Endothelial cell of umbilical vein (primary cell): Measurements from ENCODE around the gene CCNB3. TPM values are rescaled to one million over a fixed set of nuclear protein-coding genes. Genes with fewer than 3 reads are reported as not detected.

ENCODE experiments used
- BruUV-seq: library from RNA; stranded (reverse); fragments of 400-500 nt; replicated peaks from 2 replicates; lab custom pipeline; 2021; lab: Mats Ljungman, UMichigan
- CTCF ChIA-PET: fragments of 300-600, 350-600 bp; sonication (Branson Sonifier 250); formaldehyde crosslinking; loops from one replicate; lab custom pipeline; 2021; ENCODE audit warnings: antibody characterized with exemption, inconsistent platforms; lab: Charles Lee
- POLR2A ChIA-PET: fragments of 300-600, 350-600 bp; sonication (Branson Sonifier 250); formaldehyde crosslinking; loops from one replicate; lab custom pipeline; 2021; ENCODE audit warnings: antibody characterized with exemption, inconsistent platforms; lab: Charles Lee
- DNase-seq: peaks from one replicate; pipeline ENCODE4 v3.0.0-alpha.2; 2011; ENCODE audit warnings: low read depth, low spot score
- FAIRE-seq: peaks from 2 replicates; lab custom pipeline; 2011; peaks lifted over from hg19 to GRCh38; lab: Jason Lieb, UNC
- H2AFZ ChIP-seq: 2 replicates; pipeline ENCODE4 v1.6.0; 2012; ENCODE audit warnings: low read depth, low read length, control low read depth, inconsistent platforms
- H3K27ac ChIP-seq: 2 replicates; pipeline ENCODE4 v1.5.1; 2011; ENCODE audit warnings: low read depth, mild to moderate bottlenecking, control low read depth, low read length, moderate library complexity; ENCODE audit not compliant: insufficient read depth
- H3K27me3 ChIP-seq, 2 experiments: 2 replicates each; pipeline versions ENCODE4 v1.6.0 to v1.6.1; 2011; ENCODE audit warnings: low read length in 2 of 2, mixed read lengths in 1 of 2; ENCODE audit not compliant: control insufficient read depth in 2 of 2, insufficient read depth in 2 of 2
- H3K36me3 ChIP-seq, 2 experiments: 2 replicates in 1 of 2; 3 replicates in 1 of 2; pipeline ENCODE4 v1.5.1; 2011; ENCODE audit warnings: low read length in 2 of 2, mild to moderate bottlenecking in 1 of 2, moderate library complexity in 1 of 2; ENCODE audit not compliant: control insufficient read depth in 2 of 2, insufficient read depth in 2 of 2; ENCODE audit errors: extremely low read depth in 1 of 2
- H3K4me1 ChIP-seq: 3 replicates; pipeline ENCODE4 v1.5.1; 2011; ENCODE audit warnings: mild to moderate bottlenecking, low read length; ENCODE audit not compliant: control insufficient read depth, insufficient read depth; ENCODE audit errors: extremely low read depth
- H3K4me2 ChIP-seq: 2 replicates; pipeline ENCODE4 v1.6.1; 2011; ENCODE audit warnings: low read length, control low read depth, mixed read lengths; ENCODE audit not compliant: insufficient read depth
- H3K4me3 ChIP-seq, 3 experiments: fragments of 200-600 bp in 1 of 3; sonication (generic), shearing (Covaris generic) in 1 of 3; replicated peaks in 1 of 3; 2 replicates each; pipeline ENCODE4 v1.5.1; 2011 to 2016; ENCODE audit warnings: control low read depth in 3 of 3, low read length in 3 of 3, mild to moderate bottlenecking in 2 of 3, inconsistent platforms in 1 of 3, low read depth in 1 of 3, moderate library complexity in 1 of 3; ENCODE audit not compliant: insufficient read depth in 1 of 3
- H3K79me2 ChIP-seq: 2 replicates; pipeline ENCODE4 v1.6.0; 2012; ENCODE audit warnings: low read length, inconsistent platforms; ENCODE audit not compliant: control insufficient read depth, insufficient read depth
- H3K9ac ChIP-seq: replicated peaks from 2 replicates; pipeline ENCODE3; 2011; ENCODE audit warnings: low read length, control low read depth; ENCODE audit not compliant: insufficient read depth; ENCODE audit errors: extremely low read depth
- H3K9me1 ChIP-seq: replicated peaks from 3 replicates; pipeline ENCODE4 v1.6.0; 2011; ENCODE audit warnings: mild to moderate bottlenecking, low read length; ENCODE audit not compliant: control insufficient read depth, insufficient read depth; ENCODE audit errors: extremely low read depth
- H3K9me3 ChIP-seq: replicated peaks from 2 replicates; pipeline ENCODE4 v1.5.1; 2012; ENCODE audit warnings: low read length, inconsistent platforms; ENCODE audit not compliant: control insufficient read depth, insufficient read depth
- H4K20me1 ChIP-seq: replicated peaks from 2 replicates; pipeline ENCODE3; 2011; ENCODE audit warnings: mild to moderate bottlenecking, low read length; ENCODE audit not compliant: control insufficient read depth, insufficient read depth; ENCODE audit errors: extremely low read depth
- FOS ChIP-seq: IDR thresholded peaks from 2 replicates; pipeline ENCODE4 v1.6.1; 2011; ENCODE audit warnings: mild to moderate bottlenecking, low read length, moderate library complexity, borderline replicate concordance; ENCODE audit not compliant: insufficient read depth
- GATA2 ChIP-seq: IDR thresholded peaks from 2 replicates; pipeline ENCODE4 v1.7.0; 2011; ENCODE audit warnings: low read depth, mild to moderate bottlenecking, moderate library complexity, mixed read lengths, low read length; ENCODE audit not compliant: insufficient read length, insufficient read depth
- JUN ChIP-seq: IDR thresholded peaks from 2 replicates; pipeline ENCODE4 v1.6.1; 2011; ENCODE audit warnings: borderline replicate concordance, low read depth; ENCODE audit not compliant: insufficient read length, insufficient read depth
- MAX ChIP-seq: IDR thresholded peaks from 2 replicates; pipeline ENCODE4 v1.6.1; 2011; ENCODE audit not compliant: insufficient read depth, insufficient read length
- MYC ChIP-seq: IDR thresholded peaks from one replicate; pipeline ENCODE4 v1.6.1; 2011; ENCODE audit warnings: mild to moderate bottlenecking, low read depth, low read length
- POLR2A ChIP-seq: IDR thresholded peaks from 2 replicates; pipeline ENCODE4 v1.6.1; 2012; ENCODE audit warnings: low read depth, mild to moderate bottlenecking, control low read depth, low read length
- POLR2AphosphoS5 ChIP-seq: IDR thresholded peaks from 2 replicates; pipeline ENCODE4 v1.6.1; 2012; ENCODE audit warnings: low read depth, mild to moderate bottlenecking, control low read depth, low read length, moderate library complexity; ENCODE audit not compliant: insufficient read depth
- dilution Hi-C: fragments of 300-500 bp; cut with MboI; formaldehyde crosslinking; loops from one replicate; pipeline ENCODE4 v1.15.0; 2019; ENCODE audit warnings: low sequenced_read_pairs; ENCODE audit not compliant: extremely low pct_ligation_motif_present
- intact Hi-C: fragments of 100-400 bp; cut with micrococcal nuclease; formaldehyde crosslinking; loops from one replicate; pipeline ENCODE4 v1.10.0; 2022
- polyA plus RNA-seq, 4 experiments: library from polyadenylated mRNA; depleted of rRNA in 3 of 4; stranded (reverse) in 3 of 4; unstranded in 1 of 4; fragments of >200 nt; gene quantifications; 2 replicates each; pipeline versions ENCODE4 v1.2.1 to v1.2.3, GENCODE V29; 2011 to 2012; ENCODE audit warnings: missing spikeins in 1 of 4
- total RNA-seq: library from RNA; stranded (reverse); gene quantifications from 2 replicates; pipeline ENCODE4 v1.2.3, GENCODE V29; 2021
- TF ChIP-seq, protein P1 (sequence below), 2 donors: IDR thresholded peaks; 1 replicate in 1 of 2; 2 replicates in 1 of 2; pipeline ENCODE4 v1.5.1; 2011; ENCODE audit warnings: low read length in 2 of 2, mild to moderate bottlenecking in 2 of 2, moderate library complexity in 2 of 2, control low read depth in 1 of 2, inconsistent platforms in 1 of 2, low read depth in 1 of 2; ENCODE audit not compliant: insufficient read depth in 1 of 2; ENCODE audit errors: extremely low read depth in 1 of 2

The CCNB3 gene
- total and polyA plus RNA-seq, 2 donors (not counting 3 experiments of a cell fraction or from before 2014, with no cell fraction given): 0.77 to 1.9 TPM

- POLR2A ChIA-PET: no interaction called here
- intact Hi-C loops: no loop called here
- Histone ChIP-seq H3K4me1 (no peaks in the 10 kb centered on the region), H3K79me2 (no peaks in the 10 kb centered on the region), H3K9ac (no peak overlapping the region), H3K4me2 (no peak overlapping the region), H2AFZ (no peak overlapping the region), H3K27ac (no peak overlapping the region), H3K9me3 (no peaks in the 10 kb centered on the region), H3K9me1 (no peaks in the 10 kb centered on the region), H3K36me3 (no peaks in the 10 kb centered on the region), H4K20me1 (no peaks in the 10 kb centered on the region), H3K27me3 (no peaks in the 10 kb centered on the region), H3K4me3 (no peak overlapping the region)
- dilution Hi-C loops: no loop called here
- no peak for DNase-seq
- BruUV-seq: no TSS peak
- CTCF ChIA-PET: no interaction called here
- no peak for FAIRE-seq
- no peak for TF ChIP-seq POLR2AphosphoS5
- TF ChIP-seq POLR2A: no peak
- TF ChIP-seq JUN: no peak
- no peak for TF ChIP-seq MYC
Observed at GRCh38 chrX:50168241-50168687, 36.3 kb upstream of the CCNB3 start.

GRCh38 chrX:50169717-50170116 lies 34.8 kb upstream of the CCNB3 start:
- Histone ChIP-seq H3K4me3 (no peak overlapping the region), H3K9ac (no peak overlapping the region), H3K27ac (no peak overlapping the region), H3K36me3 (no peaks in the 10 kb centered on the region), H2AFZ (no peak overlapping the region), H3K4me1 (no peaks in the 10 kb centered on the region), H3K4me2 (no peak overlapping the region), H3K9me1 (no peaks in the 10 kb centered on the region), H3K9me3 (no peaks in the 10 kb centered on the region), H4K20me1 (no peaks in the 10 kb centered on the region), H3K27me3 (no peaks in the 10 kb centered on the region), H3K79me2 (no peaks in the 10 kb centered on the region)
- ChIA-PET CTCF (no interaction called here), POLR2A (no interaction called here)
- TF ChIP-seq POLR2A (no peak), MAX (no peak), GATA2 (no peak), FOS (no peak), MYC (no peak), POLR2AphosphoS5 (no peak)
- TF ChIP-seq, protein P1, sequence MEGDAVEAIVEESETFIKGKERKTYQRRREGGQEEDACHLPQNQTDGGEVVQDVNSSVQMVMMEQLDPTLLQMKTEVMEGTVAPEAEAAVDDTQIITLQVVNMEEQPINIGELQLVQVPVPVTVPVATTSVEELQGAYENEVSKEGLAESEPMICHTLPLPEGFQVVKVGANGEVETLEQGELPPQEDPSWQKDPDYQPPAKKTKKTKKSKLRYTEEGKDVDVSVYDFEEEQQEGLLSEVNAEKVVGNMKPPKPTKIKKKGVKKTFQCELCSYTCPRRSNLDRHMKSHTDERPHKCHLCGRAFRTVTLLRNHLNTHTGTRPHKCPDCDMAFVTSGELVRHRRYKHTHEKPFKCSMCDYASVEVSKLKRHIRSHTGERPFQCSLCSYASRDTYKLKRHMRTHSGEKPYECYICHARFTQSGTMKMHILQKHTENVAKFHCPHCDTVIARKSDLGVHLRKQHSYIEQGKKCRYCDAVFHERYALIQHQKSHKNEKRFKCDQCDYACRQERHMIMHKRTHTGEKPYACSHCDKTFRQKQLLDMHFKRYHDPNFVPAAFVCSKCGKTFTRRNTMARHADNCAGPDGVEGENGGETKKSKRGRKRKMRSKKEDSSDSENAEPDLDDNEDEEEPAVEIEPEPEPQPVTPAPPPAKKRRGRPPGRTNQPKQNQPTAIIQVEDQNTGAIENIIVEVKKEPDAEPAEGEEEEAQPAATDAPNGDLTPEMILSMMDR (IDR thresholded peaks at IDR 0.05; ENCODE audit: extremely low read depth in 1 of 2, insufficient read depth in 1 of 2, low read depth in 1 of 2, low read length in 2 of 2): no peak
- dilution Hi-C loops (no loop called here), intact Hi-C loops (no loop called here)
- no peak for DNase-seq
- BruUV-seq: no TSS peak
- no peak for FAIRE-seq
